ENCODE data around the gene PREX1.

DNA sequence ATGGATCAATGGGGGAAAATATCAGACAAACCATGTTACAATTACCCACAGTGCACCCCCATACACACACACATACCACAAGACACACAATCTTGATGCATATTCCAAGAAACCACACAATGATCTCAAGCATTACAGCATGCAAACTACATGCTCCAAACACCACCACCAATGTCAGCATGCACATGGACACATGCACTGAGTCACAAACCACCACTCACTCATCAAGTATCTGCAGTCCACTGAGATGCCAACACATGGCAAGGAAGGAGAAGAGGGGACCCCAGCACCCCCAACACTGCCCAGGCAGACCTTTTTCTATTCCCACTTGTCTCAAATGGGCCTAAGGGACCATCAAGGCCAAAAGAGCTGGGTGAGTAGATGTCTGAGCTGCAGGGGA is 91.6 kb downstream of the PREX1 start:
- TF ChIP-seq, protein P1, sequence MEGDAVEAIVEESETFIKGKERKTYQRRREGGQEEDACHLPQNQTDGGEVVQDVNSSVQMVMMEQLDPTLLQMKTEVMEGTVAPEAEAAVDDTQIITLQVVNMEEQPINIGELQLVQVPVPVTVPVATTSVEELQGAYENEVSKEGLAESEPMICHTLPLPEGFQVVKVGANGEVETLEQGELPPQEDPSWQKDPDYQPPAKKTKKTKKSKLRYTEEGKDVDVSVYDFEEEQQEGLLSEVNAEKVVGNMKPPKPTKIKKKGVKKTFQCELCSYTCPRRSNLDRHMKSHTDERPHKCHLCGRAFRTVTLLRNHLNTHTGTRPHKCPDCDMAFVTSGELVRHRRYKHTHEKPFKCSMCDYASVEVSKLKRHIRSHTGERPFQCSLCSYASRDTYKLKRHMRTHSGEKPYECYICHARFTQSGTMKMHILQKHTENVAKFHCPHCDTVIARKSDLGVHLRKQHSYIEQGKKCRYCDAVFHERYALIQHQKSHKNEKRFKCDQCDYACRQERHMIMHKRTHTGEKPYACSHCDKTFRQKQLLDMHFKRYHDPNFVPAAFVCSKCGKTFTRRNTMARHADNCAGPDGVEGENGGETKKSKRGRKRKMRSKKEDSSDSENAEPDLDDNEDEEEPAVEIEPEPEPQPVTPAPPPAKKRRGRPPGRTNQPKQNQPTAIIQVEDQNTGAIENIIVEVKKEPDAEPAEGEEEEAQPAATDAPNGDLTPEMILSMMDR (optimal IDR thresholded peaks at IDR 0.05 in 1 of 3, IDR thresholded peaks at IDR 0.05 in 1 of 3, conservative IDR thresholded peaks at IDR 0.05 in 1 of 3; ENCODE audit: extremely low read depth in 1 of 3, insufficient read depth in 2 of 3, low read length in 3 of 3): no peak
- TF ChIP-seq EZH2 (IDR thresholded peaks at IDR 0.05; ENCODE audit: low read length): no peak
